ENCODE data around the gene KLRF1. TPM values are rescaled to one million over a fixed set of nuclear protein-coding genes. Genes with fewer than 3 reads are reported as not detected.

The KLRF1 gene
- total RNA-seq, 1 experiment from 2014 or later = not detected

GRCh38 chr12:9795945-9796344 is 31.3 kb upstream of the KLRF1 start:
- Histone ChIP-seq H3K9ac (ENCODE audit: low read length) (no peak overlapping the region), H3K4me3 (replicated peaks in 1 of 2; ENCODE audit: low read depth in 1 of 2, low read length in 2 of 2) (no peak overlapping the region), H3K9me3 (ENCODE audit: control insufficient read depth in 1 of 2, insufficient read depth in 1 of 2, low read depth in 1 of 2, low read length in 2 of 2) (no peaks in the 10 kb centered on the region), H3K36me3 (ENCODE audit: control insufficient read depth in 1 of 2, insufficient read depth in 2 of 2, low read length in 2 of 2) (no peaks in the 10 kb centered on the region), H4K20me1 (ENCODE audit: insufficient read depth) (no peaks in the 10 kb centered on the region), H3K27me3 (ENCODE audit: insufficient read depth, low read length) (peaks cover 42% of the 10 kb centered on the region), H3K79me2 (ENCODE audit: insufficient read depth, low read length) (no peaks in the 10 kb centered on the region), H2AFZ (ENCODE audit: low read depth, low read length, poor library complexity, severe bottlenecking) (no peak overlapping the region), H3K9me2 (ENCODE audit: insufficient read depth) (no peaks in the 10 kb centered on the region), H3K4me1 (ENCODE audit: control insufficient read depth in 1 of 2, insufficient read depth in 2 of 2, low read length in 2 of 2) (no peaks in the 10 kb centered on the region), H3K27ac (ENCODE audit: low read depth, low read length) (no peak overlapping the region), H3K4me2 (ENCODE audit: low read length) (no peak overlapping the region)
- CTCF ChIA-PET = interaction anchor here (4.8 kb wide), 1 partner anchor 45 kb away, joined by 68 read pairs; no protein-coding TSS in a partner anchor
- DNase-seq (ENCODE audit: low read depth, low spot score) (no peak), ATAC-seq (no peak)
- no TSS peak for BruUV-seq (replicated peaks)
- RAD21 ChIA-PET (ENCODE audit: low non-redundant PET in 1 of 2, low total read pairs in 2 of 2, uncharacterized antibody in 2 of 2, unreplicated experiment in 2 of 2) = no interaction called here
- TF ChIP-seq FOSL1 (IDR thresholded peaks at IDR 0.05; ENCODE audit: low read depth) = no peak
- TF ChIP-seq POLR2AphosphoS5 (IDR thresholded peaks at IDR 0.05; ENCODE audit: low read depth, low read length) = no peak
- TF ChIP-seq POLR2A (IDR thresholded peaks at IDR 0.05; ENCODE audit: borderline replicate concordance, extremely low read depth, insufficient read depth, insufficient read length) = no peak
- no peak for TF ChIP-seq CEBPB (IDR thresholded peaks at IDR 0.05; ENCODE audit: low read depth)
- TF ChIP-seq SIN3A (IDR thresholded peaks at IDR 0.05; ENCODE audit: low read depth) = no peak
- no peak for TF ChIP-seq JUND (IDR thresholded peaks at IDR 0.05)
- TF ChIP-seq EZH2 (IDR thresholded peaks at IDR 0.05) = no peak
- POLR2A ChIA-PET = no interaction called here
- intact Hi-C loops (cut with micrococcal nuclease) = no loop called here

DNA sequence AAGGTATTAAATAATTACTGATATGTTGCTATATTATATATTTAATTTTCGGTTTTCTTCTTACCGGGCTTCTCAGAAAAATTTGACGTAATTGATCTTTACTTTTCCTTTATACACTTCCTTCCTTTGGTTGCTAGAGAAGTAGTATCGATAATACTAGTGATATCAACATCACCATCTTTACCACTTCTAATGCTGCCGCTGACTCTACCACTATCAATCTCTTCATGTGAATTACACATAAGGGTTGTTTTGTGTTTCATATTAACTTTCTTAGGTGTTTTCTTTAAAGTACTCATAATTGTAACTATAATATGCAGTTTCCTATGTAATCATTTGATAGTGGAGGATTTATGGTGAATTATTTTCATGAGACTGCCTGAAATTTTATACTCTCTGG is 30.9 kb upstream of the KLRF1 start:
- Histone ChIP-seq H4K20me1 (ENCODE audit: insufficient read depth) (no peaks in the 10 kb centered on the region), H3K27me3 (ENCODE audit: insufficient read depth, low read length) (peaks cover 39% of the 10 kb centered on the region), H3K36me3 (ENCODE audit: control insufficient read depth in 1 of 2, insufficient read depth in 2 of 2, low read length in 2 of 2) (no peaks in the 10 kb centered on the region), H3K9me3 (ENCODE audit: control insufficient read depth in 1 of 2, insufficient read depth in 1 of 2, low read depth in 1 of 2, low read length in 2 of 2) (no peaks in the 10 kb centered on the region), H3K9me2 (ENCODE audit: insufficient read depth) (no peaks in the 10 kb centered on the region), H3K27ac (ENCODE audit: low read depth, low read length) (no peak overlapping the region), H3K4me1 (ENCODE audit: control insufficient read depth in 1 of 2, insufficient read depth in 2 of 2, low read length in 2 of 2) (no peaks in the 10 kb centered on the region), H2AFZ (ENCODE audit: low read depth, low read length, poor library complexity, severe bottlenecking) (no peak overlapping the region), H3K9ac (ENCODE audit: low read length) (no peak overlapping the region), H3K4me3 (replicated peaks in 1 of 2; ENCODE audit: low read depth in 1 of 2, low read length in 2 of 2) (no peak overlapping the region), H3K4me2 (ENCODE audit: low read length) (no peak overlapping the region), H3K79me2 (ENCODE audit: insufficient read depth, low read length) (no peaks in the 10 kb centered on the region)
- ChIA-PET POLR2A (no interaction called here), RAD21 (ENCODE audit: low non-redundant PET in 1 of 2, low total read pairs in 2 of 2, uncharacterized antibody in 2 of 2, unreplicated experiment in 2 of 2) (no interaction called here), CTCF (interaction anchor here (1.4 to 4.8 kb wide), 2 partner anchors 18 to 45 kb away, joined by 4 to 68 read pairs; no protein-coding TSS in a partner anchor)
- no peak for ATAC-seq
- TF ChIP-seq, protein P1, sequence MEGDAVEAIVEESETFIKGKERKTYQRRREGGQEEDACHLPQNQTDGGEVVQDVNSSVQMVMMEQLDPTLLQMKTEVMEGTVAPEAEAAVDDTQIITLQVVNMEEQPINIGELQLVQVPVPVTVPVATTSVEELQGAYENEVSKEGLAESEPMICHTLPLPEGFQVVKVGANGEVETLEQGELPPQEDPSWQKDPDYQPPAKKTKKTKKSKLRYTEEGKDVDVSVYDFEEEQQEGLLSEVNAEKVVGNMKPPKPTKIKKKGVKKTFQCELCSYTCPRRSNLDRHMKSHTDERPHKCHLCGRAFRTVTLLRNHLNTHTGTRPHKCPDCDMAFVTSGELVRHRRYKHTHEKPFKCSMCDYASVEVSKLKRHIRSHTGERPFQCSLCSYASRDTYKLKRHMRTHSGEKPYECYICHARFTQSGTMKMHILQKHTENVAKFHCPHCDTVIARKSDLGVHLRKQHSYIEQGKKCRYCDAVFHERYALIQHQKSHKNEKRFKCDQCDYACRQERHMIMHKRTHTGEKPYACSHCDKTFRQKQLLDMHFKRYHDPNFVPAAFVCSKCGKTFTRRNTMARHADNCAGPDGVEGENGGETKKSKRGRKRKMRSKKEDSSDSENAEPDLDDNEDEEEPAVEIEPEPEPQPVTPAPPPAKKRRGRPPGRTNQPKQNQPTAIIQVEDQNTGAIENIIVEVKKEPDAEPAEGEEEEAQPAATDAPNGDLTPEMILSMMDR (IDR thresholded peaks at IDR 0.05 in 2 of 3, conservative IDR thresholded peaks at IDR 0.05 in 1 of 3; ENCODE audit: borderline replicate concordance in 1 of 3, insufficient read depth in 1 of 3, low read depth in 2 of 3, low read length in 2 of 3) = no peak
- TF ChIP-seq ELF1 (IDR thresholded peaks at IDR 0.05; ENCODE audit: borderline replicate concordance, low read depth) = no peak
- no peak for TF ChIP-seq POLR2AphosphoS5 (IDR thresholded peaks at IDR 0.05; ENCODE audit: low read depth, low read length)
- TF ChIP-seq JUND (IDR thresholded peaks at IDR 0.05) = no peak
- TF ChIP-seq EZH2 (IDR thresholded peaks at IDR 0.05) = no peak
- TF ChIP-seq ZBTB33 (IDR thresholded peaks at IDR 0.05; ENCODE audit: extremely low read depth, insufficient replicate concordance, low read length) = no peak
- no peak for TF ChIP-seq SRF (IDR thresholded peaks at IDR 0.05; ENCODE audit: low read depth)
- TF ChIP-seq POLR2A (IDR thresholded peaks at IDR 0.05; ENCODE audit: borderline replicate concordance, extremely low read depth, insufficient read depth, insufficient read length) = no peak
- no TSS peak for BruUV-seq (replicated peaks)
- intact Hi-C loops (cut with micrococcal nuclease) = no loop called here
- no peak for DNase-seq (ENCODE audit: low read depth, low spot score)
